Smooth muscle cell of the brain vasculature (primary cell): ENCODE data around the gene C5orf15.

Source experiments
- DNase-seq: peaks from one replicate; pipeline ENCODE4 v3.0.0-alpha.2; 2012; ENCODE audit warnings: low read depth, low spot score

Gene C5orf15

GRCh38 chr5:133924221-133924920 is 44.1 kb downstream of the C5orf15 start:
- no peak for DNase-seq

- DNase-seq, result no peak
Measured at GRCh38 chr5:133921979-133922378, 46.4 kb downstream of the C5orf15 start.

- DNase-seq, result no peak
Measured at GRCh38 chr5:133921069-133921468, 47.4 kb downstream of the C5orf15 start.

DNA sequence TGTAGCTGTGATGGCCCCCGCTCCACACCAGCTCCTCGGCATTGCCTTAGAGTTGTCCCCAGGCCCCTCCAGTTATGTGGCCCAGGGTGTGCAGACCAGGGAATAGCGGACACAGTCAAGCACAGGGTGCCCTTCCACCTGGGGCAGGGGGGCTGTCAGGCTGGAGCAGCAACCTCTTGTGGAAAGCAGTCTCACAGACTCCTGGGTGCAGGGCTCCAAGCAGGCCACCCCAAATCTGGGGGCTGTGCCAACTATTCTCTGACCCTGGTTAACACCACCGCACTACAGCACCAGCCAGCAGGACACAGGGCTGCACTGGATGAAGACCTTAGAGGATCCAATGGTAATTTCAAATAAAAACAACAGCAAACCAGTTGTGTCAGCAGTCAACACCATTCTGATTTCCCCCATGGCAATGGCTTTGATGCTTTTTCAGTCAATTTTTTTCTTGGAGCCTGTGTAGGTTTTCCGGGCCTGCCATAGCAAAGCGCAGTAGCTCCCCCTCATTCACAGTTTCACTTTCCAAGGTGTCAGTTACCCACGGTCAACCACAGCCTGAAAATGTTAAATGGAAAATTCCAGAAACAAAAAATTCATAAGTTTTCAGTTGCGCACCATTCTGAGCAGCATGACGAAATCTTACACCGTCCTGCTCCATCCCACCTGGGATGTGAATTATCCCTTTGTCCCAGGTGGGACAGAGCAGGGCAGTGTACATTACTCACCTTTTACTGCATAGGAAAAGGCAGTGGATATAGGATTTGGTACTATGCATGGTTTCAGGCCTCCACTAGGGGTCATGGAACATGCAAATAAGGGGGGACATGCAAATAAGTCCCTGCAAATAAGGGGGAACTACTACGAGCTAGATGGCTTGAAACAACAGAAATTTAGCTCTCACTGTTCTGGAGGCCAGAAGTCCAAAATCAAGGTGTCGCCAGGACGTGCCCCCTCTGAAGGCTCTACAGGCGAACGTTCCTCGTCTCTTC is 49.0 kb downstream of the C5orf15 start:
- DNase-seq, result no peak

- no peak for DNase-seq
Measured at GRCh38 chr5:133918731-133919130, 49.7 kb downstream of the C5orf15 start.

DNA sequence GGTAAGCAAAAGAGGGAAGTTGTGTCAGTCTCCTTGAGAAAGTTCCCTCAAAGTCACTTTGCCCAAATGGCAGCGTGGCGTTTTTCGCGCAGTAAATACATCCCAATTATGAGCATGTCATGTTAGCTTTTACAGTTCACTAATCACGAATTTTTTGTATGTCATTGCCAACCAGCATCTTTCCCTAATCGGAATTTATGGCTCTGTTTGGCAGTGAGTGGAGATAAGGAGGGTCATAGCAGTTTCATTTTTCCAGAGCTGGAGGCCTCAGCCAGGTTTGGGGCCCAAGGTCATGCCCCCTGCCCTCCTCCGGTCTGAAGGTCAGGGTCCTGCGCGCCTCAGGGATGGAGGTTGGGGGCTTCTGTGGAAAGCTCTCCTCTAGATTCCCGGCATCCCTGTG is 50.1 kb downstream of the C5orf15 start:
- DNase-seq, result no peak

GRCh38 chr5:133917785-133918184 is 50.6 kb downstream of the C5orf15 start:
- no peak for DNase-seq

DNA sequence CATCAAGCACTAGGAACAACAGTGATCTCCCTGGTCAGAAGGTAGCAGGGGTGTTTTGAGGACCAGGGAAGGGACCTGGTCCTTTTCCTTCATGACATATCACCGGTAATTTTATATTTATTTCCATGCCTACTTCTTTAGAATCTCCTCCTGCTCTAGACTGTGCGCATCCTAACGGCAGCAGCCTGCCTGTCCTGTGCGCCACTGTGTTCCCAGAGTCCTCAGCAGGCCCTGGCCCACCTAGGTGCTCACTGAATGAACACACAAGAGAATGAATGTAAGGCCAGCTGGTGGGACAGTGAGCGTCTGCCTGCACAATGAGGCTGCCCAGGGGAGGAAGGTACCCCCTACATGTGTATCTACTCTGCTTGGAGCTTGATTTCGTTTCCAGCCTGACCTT is 51.5 kb downstream of the C5orf15 start:
- no peak for DNase-seq

GRCh38 chr5:133916479-133916878 is 51.9 kb downstream of the C5orf15 start:
- DNase-seq, result no peak

- no peak for DNase-seq
Measured at GRCh38 chr5:133914434-133914833, 54.0 kb downstream of the C5orf15 start.

DNA sequence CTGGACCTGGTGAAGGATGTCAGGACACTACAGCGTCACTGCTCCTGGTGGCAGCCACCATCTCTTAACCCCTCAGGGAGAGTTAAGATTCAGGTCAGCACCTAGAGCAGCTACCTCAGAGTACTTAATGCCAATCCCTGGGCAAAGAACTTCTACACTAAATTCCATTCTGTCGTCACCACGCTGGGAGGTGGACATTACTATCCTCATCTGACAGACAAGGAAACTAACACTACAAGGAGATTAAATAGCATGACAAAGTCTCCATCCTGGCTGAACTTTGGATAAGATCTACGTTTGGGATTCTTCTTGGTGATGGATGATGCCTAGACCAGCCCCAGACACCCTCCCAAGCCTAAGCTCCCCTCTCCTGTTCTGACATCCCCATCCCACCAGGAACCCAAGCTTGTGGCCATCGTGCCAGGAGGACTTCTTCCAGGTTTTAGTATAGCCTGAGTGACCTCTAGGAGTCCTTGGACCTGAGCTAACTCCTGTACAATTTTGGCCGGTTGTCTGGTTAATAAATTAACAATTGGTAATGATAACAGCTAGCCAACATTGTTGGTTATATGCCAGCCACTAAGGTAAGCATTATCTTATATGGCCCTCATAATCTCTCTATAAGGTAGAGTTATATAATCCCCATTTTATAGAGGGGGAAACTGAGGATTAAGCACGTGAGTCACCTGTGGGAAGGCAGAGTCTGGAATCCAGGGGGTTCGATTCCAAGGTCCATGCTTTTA is 54.8 kb downstream of the C5orf15 start:
- no peak for DNase-seq

DNA sequence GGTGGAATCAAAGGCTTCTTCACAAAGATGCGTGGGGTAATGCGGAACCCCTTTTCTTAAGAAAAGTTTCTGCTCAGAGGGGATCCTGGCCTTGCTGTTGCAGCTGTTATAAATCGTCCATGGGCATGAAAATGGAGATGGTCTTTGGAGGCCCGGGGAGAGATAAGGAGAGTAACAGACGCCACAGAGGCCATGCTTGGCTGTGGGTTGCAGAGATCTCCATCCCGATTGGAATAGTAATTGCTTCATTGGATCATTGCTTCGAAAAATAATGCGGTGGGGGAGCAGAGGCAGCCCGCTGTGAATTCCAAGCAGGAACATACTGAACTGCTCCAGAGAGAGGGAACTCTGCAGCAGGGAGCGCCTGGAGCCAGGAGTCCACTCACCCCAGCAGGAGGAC is 55.5 kb downstream of the C5orf15 start:
- no peak for DNase-seq

- DNase-seq, result no peak
Measured at GRCh38 chr5:133910571-133910970, 57.9 kb downstream of the C5orf15 start.

- DNase-seq, result no peak
Measured at GRCh38 chr5:133909603-133910002, 58.8 kb downstream of the C5orf15 start.

DNA sequence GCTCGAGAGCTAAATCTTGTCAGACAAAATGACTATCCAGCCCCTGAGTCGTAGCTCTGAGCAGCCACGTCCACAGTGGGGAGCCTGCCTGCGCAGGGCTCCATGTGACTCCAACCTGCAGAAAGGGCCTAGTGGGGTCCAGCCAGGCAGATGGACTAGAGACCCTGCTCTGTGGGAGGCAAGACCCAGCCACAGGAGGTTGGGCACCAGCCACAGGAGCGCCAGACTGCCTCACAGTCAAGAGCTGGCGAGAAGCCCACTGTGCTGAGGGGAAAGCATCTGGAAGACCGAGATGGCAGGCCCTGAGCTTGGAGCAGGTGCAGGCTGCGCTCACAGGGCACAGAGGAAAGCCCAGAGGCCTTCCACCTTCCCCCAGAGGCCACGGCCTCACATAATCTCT is 61.4 kb downstream of the C5orf15 start:
- no peak for DNase-seq

DNA sequence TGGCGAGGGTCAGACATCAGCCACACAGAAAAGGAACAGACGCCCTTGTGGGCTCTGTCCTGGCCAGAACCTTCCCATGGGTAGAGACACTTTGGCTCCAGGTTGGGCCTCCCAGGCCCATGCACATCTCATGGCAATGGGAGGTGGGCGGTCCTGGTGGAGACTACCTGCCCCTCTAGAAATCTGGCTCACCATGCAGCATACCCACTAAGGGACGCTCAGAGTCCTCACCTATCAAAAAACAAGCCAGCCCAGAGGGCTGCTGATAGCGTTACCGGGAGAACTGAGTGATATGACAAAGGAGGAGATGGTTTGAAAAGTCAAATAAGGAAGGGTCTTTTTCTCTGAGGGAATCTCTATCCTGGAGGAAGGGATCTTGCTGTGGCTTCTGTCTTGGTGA is 62.1 kb downstream of the C5orf15 start:
- DNase-seq, result no peak
